Measurements from ENCODE around the gene BCORL1. TPM values are rescaled to one million over a fixed set of nuclear protein-coding genes. Genes with fewer than 3 reads are reported as not detected.

The BCORL1 gene
- 1.5 and 2.5 TPM in 2 replicates for total RNA-seq

GRCh38 chrX:129982300-129983251, at the start of gene BCORL1:
Gene BCORL1, plus strand, starts transcription at chrX:129982635. Its CDS starts 22,597 bp downstream, at chrX:130005232.

Other genes starting within 250 kb of the BCORL1 start
- gene XPNPEP2, start 243.7 kb upstream of the BCORL1 start, total RNA-seq, result not detected in 2 replicates
- gene SASH3, start 202.7 kb upstream of the BCORL1 start, total RNA-seq, result not detected in 2 replicates
- gene ZDHHC9, start 138.7 kb upstream of the BCORL1 start, total RNA-seq, result 18.3 and 23.0 TPM in 2 replicates
- gene UTP14A, start 76.5 kb upstream of the BCORL1 start, total RNA-seq, result 14.9 and 18.6 TPM in 2 replicates
- 19.5 and 27.1 TPM in 2 replicates for gene ELF4, start 127.9 kb downstream of the BCORL1 start, total RNA-seq
- 17.3 and 21.3 TPM in 2 replicates for gene AIFM1, start 183.2 kb downstream of the BCORL1 start, total RNA-seq
- gene RAB33A, start 189.3 kb downstream of the BCORL1 start, total RNA-seq, result 0.13 and 0.49 TPM in 2 replicates

Data from mammary microvascular endothelial cell (primary cell).